ENCODE data around the gene NUP210L.

- peak; percentile 34 for TF ChIP-seq CTCF (IDR thresholded peaks at IDR 0.05; ENCODE audit: low read depth, low read length)
- TF ChIP-seq, protein P1, sequence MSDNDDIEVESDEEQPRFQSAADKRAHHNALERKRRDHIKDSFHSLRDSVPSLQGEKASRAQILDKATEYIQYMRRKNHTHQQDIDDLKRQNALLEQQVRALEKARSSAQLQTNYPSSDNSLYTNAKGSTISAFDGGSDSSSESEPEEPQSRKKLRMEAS (IDR thresholded peaks at IDR 0.05; ENCODE audit: low read depth, low read length) = no peak
Observed at GRCh38 chr1:154198756-154199562, 44.1 kb upstream of the NUP210L start.

Measured in NB4 (cell line).